Ascending aorta (tissue), 2 donors: Measurements from ENCODE around the gene FOXK1. TPM values are rescaled to one million over a fixed set of nuclear protein-coding genes. Genes with fewer than 3 reads are reported as not detected.

Source experiments
- DNase-seq, 2 donors: peaks; one replicate each; pipeline ENCODE4 v3.0.0-alpha.2; 2019; ENCODE audit warnings: low spot score in 2 of 2
- H3K27ac ChIP-seq, 2 donors: fragments of 200-600 bp; sonication (generic); one replicate each; pipeline ENCODE4 v1.5.1; 2016 to 2017; ENCODE audit warnings: mild to moderate bottlenecking in 1 of 2
- H3K27me3 ChIP-seq: fragments of 200-600 bp; sonication (generic); one replicate; pipeline ENCODE4 v1.5.1; 2017
- H3K36me3 ChIP-seq, 2 donors: fragments of 200-600 bp; sonication (generic); one replicate each; pipeline ENCODE4 v1.5.1; 2016
- H3K4me1 ChIP-seq, 2 donors: fragments of 200-600 bp; sonication (generic); one replicate each; pipeline ENCODE4 v1.5.1; 2016 to 2017; ENCODE audit warnings: mild to moderate bottlenecking in 1 of 2
- H3K4me3 ChIP-seq, 2 donors: fragments of 200-600 bp; sonication (generic); one replicate each; pipeline ENCODE4 v1.5.1; 2016 to 2017; ENCODE audit warnings: mild to moderate bottlenecking in 1 of 2
- H3K9me3 ChIP-seq, 2 donors: fragments of 200-600 bp; sonication (generic); one replicate each; pipeline ENCODE4 v1.5.1; 2016
- intact Hi-C: fragments of 100-400 bp; cut with DNase I; formaldehyde crosslinking; loops from one replicate; pipeline ENCODE4 v1.15.1; 2023
- total RNA-seq: library from RNA; depleted of rRNA; stranded (reverse); fragments of >200 nt; gene quantifications from one replicate; pipeline ENCODE4 v1.1.0, GENCODE V29; 2016
- TF ChIP-seq, protein P1 (sequence below), 3 experiments: fragments of 200-600 bp in 2 of 3; fragments of 450-650 bp in 1 of 3; sonication (generic) in 2 of 3; IDR thresholded peaks; one replicate each; pipeline ENCODE4 v1.5.1; 2016 to 2019; ENCODE audit warnings: antibody characterized with exemption in 3 of 3, mild to moderate bottlenecking in 1 of 3, moderate library complexity in 1 of 3

The FOXK1 gene
- total RNA-seq, 1 donor from 2014 or later = 31.7 TPM

- Histone ChIP-seq H3K4me3 (no peak overlapping the region), H3K9me3 (no peaks in the 10 kb centered on the region), H3K36me3 (peaks cover 4% of the 10 kb centered on the region in 2 donors), H3K27me3 (no peaks in the 10 kb centered on the region), H3K27ac (no peak overlapping the region), H3K4me1 (peaks cover 12 to 35% of the 10 kb centered on the region in 2 donors)
- intact Hi-C loops = no loop called here
- TF ChIP-seq, protein P1, sequence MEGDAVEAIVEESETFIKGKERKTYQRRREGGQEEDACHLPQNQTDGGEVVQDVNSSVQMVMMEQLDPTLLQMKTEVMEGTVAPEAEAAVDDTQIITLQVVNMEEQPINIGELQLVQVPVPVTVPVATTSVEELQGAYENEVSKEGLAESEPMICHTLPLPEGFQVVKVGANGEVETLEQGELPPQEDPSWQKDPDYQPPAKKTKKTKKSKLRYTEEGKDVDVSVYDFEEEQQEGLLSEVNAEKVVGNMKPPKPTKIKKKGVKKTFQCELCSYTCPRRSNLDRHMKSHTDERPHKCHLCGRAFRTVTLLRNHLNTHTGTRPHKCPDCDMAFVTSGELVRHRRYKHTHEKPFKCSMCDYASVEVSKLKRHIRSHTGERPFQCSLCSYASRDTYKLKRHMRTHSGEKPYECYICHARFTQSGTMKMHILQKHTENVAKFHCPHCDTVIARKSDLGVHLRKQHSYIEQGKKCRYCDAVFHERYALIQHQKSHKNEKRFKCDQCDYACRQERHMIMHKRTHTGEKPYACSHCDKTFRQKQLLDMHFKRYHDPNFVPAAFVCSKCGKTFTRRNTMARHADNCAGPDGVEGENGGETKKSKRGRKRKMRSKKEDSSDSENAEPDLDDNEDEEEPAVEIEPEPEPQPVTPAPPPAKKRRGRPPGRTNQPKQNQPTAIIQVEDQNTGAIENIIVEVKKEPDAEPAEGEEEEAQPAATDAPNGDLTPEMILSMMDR (IDR thresholded peaks at IDR 0.05) = no peak
- no peak for DNase-seq
Observed at GRCh38 chr7:4720225-4720624, 38.1 kb downstream of the FOXK1 start.

DNA sequence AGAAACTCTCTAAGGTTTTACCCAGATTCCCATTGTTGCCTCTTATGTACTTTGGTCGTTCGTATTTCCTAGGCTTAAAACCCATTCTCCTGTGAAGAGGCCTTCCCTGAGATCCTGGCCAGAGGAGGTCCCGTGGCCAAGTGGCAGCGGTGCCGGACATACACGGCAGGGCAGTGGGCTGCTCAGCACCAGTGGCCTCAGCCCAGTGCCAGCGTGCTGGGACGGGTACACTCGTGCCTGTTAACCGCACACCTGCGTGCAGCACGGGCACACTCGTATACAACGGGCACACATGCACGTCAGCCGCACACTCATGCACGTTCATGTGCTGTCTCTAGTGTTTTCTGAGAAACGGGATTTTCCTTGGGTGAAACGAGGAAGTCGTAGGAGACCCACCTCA is 40.2 kb downstream of the FOXK1 start:
- TF ChIP-seq, protein P1 (IDR thresholded peaks at IDR 0.05) = no peak
- no peaks in the 10 kb centered on the region for H3K9me3 ChIP-seq
- H3K27ac ChIP-seq = no peak overlapping the region

GRCh38 chr7:4722960-4723630 is 41.0 kb downstream of the FOXK1 start:
- Histone ChIP-seq H3K9me3 (no peaks in the 10 kb centered on the region), H3K4me3 (no peak overlapping the region), H3K36me3 (peaks cover 1 to 4% of the 10 kb centered on the region in 2 donors), H3K4me1 (peaks cover 16 to 34% of the 10 kb centered on the region in 2 donors), H3K27ac (peak overlapping the region; percentile 36 to 43), H3K27me3 (no peaks in the 10 kb centered on the region)
- TF ChIP-seq, protein P1 (IDR thresholded peaks at IDR 0.05) = no peak
- DNase-seq = no peak
- intact Hi-C loops = no loop called here

More for the DNA sequence above, 40.2 kb downstream of the FOXK1 start:
- Histone ChIP-seq H3K27me3 (no peaks in the 10 kb centered on the region), H3K4me1 (peaks cover 16 to 34% of the 10 kb centered on the region in 2 donors), H3K36me3 (peaks cover 4% of the 10 kb centered on the region in 2 donors), H3K4me3 (no peak overlapping the region)
- intact Hi-C loops = no loop called here
- DNase-seq = no peak

DNA sequence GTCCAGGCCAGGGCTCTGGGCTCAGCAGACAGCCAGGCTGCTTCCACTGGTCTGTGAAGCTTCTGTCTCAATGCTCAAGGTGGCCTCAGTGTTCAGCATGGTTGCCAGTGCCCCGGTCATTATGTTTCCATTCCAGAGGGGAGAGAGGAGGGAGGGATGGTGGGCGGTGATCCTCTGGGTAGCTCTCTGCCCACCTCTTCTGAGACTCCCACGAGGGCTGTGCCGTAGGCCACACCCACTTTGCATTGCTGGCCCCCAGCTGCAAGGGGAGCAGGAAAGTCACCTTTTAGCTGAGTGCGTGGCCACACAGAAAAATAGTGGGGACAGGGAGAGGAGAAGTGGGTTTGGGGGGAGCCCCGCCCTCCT is 42.5 kb downstream of the FOXK1 start:
- peaks cover 16 to 34% of the 10 kb centered on the region in 2 donors for H3K4me1 ChIP-seq
- peak overlapping the region; percentile 95 to 98 for H3K27ac ChIP-seq
- no peaks in the 10 kb centered on the region for H3K9me3 ChIP-seq
- TF ChIP-seq, protein P1 (IDR thresholded peaks at IDR 0.05) = no peak
- no peak for DNase-seq
- peak overlapping the region; percentile 62 to 82 for H3K4me3 ChIP-seq
- no peaks in the 10 kb centered on the region for H3K27me3 ChIP-seq
- intact Hi-C loops = loop anchor here (1.0 kb wide), 2 partner anchors 21 to 42 kb away; partner anchors contain the start of gene FOXK1
- H3K36me3 ChIP-seq = peaks cover 0 to 4% of the 10 kb centered on the region in 2 donors

DNA sequence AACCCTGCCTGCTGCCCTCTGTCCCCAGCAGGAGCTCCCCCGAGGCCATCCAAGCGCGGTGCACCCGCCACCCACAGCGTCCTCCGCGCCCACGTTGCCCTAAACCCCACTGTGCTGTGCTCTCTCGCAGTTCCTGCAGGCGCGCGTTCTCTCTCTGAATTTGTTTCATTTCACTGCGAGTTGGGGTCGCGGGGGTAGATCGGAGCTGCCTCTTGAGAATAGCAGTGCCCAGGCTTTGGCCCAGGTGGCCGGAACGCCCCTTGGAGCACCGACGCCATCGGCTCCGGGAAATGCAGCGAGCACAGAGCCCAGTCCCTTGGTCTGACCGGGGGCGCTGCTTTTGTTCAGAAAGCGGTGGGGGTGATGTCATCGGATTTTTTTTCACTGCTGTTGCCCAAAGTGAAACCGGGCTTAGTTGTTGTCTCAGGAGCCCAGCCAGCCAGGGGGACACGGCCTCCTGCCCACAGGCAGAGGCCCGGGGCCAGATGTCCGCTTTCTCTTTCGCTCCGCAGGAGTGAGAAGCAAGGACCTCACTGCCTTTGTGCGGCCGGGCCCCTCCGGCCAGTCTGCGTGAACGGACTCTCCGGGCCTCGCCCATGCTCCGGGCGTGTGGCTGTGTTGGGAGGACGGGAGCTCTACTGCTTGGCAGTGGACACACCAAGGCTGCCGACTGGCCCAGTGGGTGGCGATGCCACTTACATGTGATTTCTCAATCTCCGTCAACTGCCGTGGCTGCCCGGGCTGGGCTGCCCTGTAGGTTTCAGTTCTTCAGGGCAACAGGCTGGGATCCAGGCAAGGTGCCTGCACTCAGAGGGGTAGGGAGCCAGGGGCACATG is 43.1 kb downstream of the FOXK1 start:
- Histone ChIP-seq H3K27me3 (no peaks in the 10 kb centered on the region), H3K4me1 (peaks cover 16 to 34% of the 10 kb centered on the region in 2 donors), H3K27ac (peak overlapping the region; percentile 95 to 98), H3K36me3 (peaks cover 0 to 4% of the 10 kb centered on the region in 2 donors), H3K9me3 (no peaks in the 10 kb centered on the region), H3K4me3 (peak overlapping the region; percentile 62 to 82)
- TF ChIP-seq, protein P1 (IDR thresholded peaks at IDR 0.05) = peak in 2 of 3 experiments; percentile 2 to 21
- DNase-seq = peak; percentile 56 to 93
- intact Hi-C loops = loop anchor here (1.0 kb wide), 2 partner anchors 20 to 43 kb away; partner anchors contain the start of gene FOXK1
